GM18502 (cell line): ENCODE data around the gene LTBP2.
"Not testable (repeated sequence)": the region's sequence is repeated elsewhere in the genome, so short reads cannot be mapped to it uniquely, and the experiment has no call there.

Experiments
- ATAC-seq: cut with Tn5 transposase; IDR thresholded peaks from one replicate; pipeline ENCODE4 v1.9.1; 2021; ENCODE audit warnings: mild to moderate bottlenecking; ENCODE audit not compliant: unreplicated experiment, poor library complexity

Gene LTBP2

DNA sequence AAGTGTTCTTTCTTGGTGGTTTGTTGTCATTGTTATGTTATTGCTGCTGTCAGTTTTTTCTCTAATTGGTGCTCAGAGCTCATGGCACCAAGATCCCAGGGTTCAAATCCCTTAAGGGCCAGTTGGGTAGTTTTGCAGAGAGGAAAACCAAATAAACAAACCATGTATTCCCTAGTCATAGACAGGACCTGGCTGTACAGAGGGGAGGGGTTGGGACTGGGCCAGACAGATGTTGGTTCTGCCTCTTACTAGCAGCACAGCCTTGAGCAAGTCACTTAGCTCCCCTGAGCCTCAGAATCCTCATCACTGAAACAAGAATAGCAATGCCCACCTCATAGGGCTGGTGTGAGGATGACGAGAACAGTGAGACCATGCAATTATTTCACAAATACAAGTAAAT, 53.4 kb downstream of the LTBP2 start:
- no peak for ATAC-seq

DNA sequence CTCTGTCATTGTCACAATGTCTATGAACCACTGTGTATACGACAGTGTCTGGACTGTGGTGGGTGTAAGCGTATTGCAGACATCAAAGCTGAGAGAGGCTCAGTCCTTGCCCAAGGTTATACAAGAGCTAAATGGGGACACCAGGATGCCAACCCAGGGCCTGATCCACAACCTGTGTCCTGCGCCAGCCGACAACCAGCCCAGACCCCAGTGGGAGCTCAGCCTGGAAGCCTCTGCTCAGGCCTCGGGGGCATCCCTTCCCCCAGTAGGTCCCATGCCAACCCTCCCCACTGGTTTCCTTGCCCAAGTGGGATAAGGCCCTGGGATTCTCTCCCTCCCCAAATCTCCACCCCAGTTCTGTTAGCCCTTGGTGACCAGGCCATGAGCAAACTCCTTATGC, 54.3 kb downstream of the LTBP2 start:
- no peak for ATAC-seq

DNA sequence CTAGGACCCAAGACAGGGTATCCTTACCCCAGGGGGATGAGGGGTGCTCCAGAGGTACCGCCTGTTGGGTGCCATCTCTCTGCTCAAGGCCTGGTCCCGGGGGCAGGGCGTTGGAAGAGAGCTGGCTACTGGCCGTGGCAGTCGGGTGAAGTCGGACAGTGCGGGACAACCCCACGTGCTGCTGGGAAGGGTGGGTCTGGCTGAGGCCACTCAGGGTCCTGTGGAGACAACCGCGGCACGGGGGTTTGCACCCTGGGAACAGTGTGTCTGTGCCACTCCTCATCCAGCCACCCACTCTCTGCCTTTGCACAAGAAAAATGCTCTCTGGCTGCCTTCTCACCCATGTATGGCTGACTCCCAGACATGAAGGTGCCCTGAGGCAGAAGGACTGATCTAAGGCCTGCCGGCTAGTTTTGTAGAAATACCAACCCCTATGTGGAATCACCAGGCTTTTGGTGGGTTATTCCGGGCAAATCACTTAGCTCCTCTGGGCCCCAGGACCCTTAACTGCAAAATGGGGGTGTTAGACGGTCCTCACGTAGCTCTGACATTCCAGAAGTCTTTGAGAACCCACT, 56.5 kb downstream of the LTBP2 start:
- ATAC-seq: no peak

DNA sequence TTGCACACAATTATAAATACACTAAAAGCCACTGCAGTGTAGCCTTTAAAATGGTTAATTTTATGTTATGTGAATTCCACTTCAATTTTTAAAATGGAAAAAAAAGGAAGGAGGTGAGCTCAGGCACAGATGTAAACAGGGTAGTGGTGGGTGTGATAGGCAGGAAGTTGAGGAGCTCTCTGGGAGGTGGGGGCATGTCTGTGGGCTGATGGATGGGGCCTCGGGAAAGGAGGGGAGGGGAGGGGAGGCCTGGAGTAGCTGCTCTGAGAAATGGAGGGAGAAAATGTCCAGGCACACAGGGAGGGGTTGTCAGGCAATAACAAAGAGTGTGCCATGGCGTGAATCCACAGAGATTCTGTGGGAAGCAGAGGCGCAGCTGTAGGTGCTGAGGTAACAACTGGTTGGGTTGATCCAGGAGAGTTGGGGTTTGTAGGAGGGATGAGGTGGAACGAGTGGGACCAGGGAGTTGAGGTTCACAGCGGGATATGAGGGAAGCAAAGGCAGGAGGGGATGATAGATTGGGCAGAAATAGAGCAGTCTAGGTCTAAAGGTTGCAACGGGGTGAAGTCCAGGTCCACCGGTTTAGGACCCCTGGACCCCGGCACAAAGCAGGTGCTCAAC, 57.2 kb downstream of the LTBP2 start:
- no peak for ATAC-seq

DNA sequence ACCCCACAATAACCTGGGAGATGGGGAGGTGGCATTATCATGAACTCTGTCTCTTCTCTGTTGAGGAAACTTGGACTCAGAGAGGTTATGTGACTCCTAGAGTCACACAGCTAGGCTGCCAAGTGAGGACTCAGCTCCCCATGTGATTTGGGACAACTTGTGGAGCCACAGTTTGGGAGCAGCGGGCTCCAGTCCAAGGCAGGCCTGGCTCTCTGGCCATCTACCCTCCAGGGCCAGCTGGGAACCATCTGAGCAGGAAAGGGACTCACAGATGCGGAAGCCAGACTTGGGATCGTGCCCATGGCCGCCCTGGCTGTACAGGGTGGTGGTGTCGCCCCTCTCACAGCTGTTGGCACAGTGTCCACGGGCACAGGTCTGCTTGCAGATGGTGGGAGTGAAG, 59.4 kb downstream of the LTBP2 start:
- ATAC-seq: no peak

DNA sequence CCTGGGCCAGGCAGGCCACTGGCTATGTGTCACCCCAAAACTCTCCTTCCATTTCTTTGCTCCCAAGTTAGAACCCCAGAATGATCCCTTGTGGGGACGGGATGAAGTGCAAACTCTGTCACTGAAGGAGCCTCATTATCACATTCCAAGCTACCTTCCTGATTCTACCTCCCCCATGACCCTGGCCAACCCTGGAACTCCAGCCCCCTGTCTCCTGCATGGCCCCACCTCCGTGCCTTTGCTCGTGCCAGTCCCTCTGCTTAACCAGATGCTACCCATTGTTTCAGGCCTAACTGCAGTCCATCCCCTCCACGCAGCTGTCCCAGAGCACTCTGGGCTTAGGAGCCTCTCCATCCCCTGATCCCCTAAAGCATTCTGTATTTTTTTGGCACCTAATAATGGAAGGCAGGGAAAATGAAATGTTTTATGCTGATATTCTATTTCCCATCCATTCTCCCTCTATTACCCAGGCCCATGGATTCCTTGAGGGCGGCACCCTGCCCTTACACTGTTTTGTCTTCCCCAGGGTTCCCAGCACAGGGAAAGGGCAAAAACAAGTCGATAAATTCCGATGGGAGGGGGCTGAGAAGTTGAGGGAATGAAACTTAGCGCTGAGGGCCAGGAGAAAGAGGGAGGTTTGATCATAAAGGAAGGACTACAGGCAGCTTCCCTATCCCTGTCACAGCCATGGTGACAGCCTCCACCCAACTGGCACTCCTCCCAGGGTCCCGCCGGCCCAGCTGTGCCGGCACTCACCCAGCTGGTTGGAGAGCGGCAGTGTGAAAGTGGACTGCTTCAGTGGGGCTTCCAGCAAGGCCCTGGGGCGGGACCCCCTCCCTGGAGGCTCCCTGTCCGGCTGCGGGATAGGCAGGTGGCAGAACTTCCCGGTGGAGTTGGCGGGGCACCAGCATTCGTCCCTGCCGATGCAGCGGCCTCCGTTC, 60.3 kb downstream of the LTBP2 start:
- no peak for ATAC-seq

DNA sequence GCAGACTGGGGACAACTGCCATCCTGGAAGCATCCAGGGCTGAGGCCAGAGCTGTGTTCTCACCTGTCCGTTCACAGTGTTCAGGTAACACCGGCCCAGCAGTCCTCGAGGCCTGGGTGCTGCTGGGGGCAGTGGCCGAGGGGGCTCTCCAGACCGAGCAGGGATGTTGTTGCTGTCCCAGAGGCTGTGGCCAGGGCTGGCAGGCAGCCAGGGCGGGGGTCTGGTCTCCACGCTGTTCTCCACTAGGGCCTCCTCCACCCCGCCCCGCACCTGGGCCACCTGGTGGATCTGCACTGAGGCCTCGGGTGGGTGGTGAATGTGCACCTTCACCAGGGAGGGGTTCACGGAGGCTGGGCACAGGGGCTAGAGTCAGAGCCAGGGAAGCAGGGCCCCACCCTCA, 61.0 kb downstream of the LTBP2 start:
- no peak for ATAC-seq

DNA sequence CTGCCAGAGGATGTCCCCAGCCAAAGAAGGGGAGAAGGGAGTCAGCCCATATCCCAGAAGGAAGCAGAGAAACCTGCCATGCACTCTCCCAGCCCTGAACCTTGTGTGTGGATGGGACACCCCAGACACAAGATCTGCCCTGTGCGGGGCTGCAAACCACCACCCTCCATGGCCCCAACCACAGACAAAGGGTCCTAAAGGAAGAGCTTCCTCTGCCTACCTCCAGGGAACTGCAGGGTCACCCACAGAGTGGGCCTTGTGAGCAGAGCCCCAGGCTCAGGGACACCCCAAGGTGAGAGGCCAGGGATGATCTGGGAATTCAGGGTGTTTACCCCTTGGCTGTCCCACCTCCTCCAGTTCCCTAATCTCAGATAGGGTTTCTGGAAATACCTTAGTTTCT, 62.0 kb downstream of the LTBP2 start:
- ATAC-seq: no peak

DNA sequence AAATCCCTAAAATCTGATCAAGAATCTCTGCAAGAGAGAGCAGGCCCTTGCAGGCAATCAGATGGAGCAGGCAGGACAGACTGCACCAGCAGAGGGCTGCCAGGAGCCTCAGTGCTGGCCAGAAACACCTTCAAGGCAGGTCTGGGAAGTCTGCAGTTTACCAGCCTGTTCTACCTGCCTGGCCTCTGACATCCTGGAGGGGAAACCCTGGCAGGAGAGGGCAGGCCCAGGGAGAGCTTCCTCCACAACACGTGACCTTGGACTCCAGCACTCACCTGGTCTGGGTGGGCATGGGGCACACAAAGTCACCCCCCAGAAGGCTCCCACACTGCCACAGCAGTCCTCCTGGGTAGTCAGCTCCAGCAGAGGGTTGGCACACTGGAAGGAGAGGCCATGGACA, 62.4 kb downstream of the LTBP2 start:
- no peak for ATAC-seq

DNA sequence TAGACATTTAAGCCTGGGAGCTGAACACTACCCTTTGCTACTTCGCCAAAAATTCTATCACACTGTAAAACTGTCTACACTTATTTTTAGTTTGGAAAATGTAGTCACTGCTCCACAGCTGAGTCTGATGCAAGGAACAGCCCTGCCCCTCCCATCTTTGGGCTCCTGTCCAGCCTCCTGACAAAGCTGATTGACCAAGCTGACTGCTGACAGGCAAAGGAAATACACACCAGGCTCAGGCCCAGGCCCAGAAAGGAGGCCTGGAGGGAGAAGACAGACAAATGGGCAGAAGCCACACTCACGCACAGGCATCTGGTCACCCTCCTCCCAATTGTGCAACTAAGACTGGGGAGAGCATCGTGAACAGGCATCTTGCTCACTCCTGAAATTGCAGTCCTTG, 63.2 kb downstream of the LTBP2 start:
- ATAC-seq: no peak

DNA sequence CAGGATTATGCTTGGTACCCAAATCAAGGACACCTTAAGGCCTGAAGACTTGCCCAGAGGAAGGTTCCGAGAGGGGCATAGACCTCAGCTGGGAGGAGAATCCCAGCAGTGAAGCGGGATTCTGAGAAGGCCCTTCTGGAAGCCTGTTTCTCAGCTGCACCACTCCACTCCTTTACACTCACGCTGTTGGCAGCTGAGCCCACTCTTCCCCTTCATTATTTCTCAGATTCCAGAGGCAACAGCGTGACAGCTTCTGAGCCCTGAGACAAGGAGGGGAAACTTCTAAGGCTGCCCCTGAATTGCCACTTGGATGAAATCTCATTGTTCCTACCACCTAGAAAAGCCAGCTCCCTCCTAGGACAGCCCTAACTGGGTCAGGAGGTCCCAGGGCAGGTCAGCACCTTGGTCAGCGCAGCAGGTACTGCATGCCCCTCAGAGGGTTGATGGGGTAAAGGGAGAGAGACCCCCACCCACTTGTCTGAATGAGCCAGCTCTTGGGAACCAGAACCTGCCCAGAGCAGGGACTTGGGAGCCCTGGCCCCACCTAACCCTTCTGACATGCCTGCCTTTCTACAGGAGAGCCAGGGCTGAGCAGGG, 64.6 kb downstream of the LTBP2 start:
- ATAC-seq: no peak

DNA sequence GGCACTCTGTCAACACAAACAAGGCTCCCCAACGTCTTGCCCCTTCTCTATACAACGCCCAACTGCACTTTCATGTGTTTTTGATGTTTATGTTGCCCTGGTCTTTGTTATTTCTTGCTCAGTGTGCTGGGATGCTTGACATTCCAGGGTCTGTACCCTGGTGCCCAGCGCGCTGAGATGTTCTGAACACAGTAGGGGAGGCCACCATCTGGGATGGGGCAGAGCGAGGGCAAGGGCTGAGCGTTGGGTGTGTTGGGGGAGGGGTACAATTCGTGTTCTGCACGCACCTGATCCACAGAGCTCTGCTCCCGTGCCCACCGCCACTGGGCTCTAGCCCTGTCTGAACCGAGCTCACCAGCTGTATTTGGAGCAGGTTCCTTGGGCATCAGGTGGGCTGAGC, 65.6 kb downstream of the LTBP2 start:
- no peak for ATAC-seq

DNA sequence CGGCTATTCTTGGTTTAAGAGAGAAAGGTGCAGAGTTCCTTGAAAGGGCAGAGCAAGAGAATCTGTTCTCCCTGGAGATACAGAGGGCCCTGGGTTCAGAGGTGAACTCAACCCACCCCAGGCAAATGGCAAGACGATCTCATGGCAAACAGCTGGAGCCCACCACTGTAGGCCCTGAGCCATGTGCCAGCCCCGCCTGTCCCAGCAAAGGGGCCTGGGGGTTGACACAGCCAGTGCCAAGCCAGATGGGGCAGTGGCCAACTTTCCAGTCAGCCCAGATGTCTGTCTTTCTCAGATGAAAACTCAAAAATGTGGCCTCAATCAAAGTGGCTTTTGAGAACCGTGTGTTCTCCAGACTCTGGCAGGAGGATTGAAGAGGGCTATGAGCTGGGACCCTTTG, 66.7 kb downstream of the LTBP2 start:
- no peak for ATAC-seq

DNA sequence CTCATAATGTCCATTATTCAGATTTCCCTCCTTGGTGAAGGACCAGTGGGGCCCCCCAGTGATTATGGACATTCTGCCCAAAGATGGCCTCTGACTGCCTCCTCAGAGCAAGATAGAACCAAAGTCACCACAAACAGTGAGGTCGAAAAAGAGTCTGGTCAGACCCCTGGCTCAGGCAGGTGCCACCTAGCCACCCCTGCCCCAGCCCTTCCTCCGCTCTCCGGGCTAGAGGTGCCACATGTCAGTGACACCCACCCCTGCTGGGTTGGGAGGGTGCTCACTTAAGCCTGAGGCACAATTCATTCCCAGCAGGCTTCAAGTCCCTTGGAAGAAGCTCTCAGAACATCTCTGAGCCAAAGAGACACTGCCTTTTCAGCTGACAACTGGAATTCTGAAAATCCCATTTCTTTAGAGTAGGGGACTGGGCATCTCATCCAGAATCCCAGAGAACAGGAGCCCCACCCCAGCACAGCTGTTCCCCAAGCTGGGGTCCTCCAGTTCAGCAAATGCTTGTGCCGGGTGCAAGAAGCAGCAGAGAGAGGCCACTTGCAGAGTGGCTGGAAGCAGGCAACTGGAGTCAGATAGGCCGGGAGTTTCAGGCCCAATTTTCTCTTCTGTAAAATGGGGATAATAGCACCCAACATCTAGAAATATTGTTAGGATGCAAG, 68.1 kb downstream of the LTBP2 start:
- no peak for ATAC-seq

DNA sequence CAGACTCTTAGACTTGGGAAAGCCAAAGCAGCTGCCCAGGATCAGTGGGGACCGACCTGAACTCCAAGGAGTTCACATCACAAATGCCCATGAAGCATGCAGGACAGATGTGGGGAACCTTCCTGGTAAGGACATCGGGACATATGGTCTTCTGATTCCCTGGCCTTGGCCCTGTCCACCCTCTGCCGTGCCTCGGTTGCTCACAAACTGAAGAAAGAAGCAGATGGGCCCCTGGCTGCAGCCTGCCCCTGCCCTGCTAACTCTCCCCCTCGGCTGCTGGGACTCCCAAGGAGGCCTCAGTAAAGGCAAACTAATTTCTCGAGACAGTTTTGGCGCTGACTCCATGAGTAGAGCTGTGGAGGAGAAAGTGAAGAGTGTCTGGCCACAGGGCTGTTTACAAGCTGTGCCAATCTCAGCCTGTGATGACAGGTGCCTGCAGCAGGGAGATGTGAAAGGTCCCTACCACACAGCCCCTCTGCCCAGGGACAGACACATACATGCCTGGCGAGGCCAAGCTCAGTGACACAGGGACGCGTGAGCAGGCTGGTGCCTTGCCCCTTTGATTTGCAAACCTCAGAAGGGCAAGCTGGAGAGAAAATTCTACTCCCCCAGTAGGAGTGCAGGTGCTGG, 69.9 kb downstream of the LTBP2 start:
- no peak for ATAC-seq

DNA sequence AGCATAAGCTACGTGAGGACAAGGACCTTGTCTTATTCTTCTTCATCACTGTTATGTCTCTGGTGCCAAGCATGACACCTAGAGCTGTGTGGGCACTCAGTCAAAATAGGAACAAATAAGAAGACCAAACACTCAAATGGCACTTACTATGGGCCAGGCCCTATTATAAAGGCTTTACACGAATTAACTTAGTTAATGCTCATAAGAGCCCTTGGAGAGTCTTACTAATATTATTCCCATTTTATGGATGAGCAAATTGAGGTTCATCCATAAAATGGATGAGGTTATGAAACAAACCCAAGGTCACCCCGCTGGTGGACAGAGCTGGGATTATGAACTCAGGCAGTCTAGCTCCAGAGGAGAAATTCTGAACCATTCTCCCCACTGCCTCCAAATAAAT, 70.8 kb downstream of the LTBP2 start:
- no peak for ATAC-seq

DNA sequence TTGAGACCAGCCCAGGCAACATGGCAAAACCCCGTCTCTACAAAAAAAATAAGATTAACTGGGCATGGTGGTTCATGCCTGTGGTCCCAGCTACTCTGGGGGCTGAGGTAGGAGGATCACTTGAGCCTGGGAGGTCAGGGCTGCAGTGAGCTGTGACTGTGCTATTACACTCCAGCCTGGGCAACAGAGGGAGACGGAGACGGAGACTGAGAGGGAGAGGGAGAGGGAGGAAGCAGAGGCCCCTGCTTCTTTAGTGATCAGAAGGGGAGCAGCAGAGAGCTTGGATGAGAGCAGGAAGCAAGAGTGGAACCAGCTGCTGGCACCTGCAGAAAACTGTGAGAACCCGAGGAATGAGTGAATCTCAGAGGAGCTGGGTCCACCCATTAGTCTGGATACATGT, 72.5 kb downstream of the LTBP2 start:
- no peak for ATAC-seq

DNA sequence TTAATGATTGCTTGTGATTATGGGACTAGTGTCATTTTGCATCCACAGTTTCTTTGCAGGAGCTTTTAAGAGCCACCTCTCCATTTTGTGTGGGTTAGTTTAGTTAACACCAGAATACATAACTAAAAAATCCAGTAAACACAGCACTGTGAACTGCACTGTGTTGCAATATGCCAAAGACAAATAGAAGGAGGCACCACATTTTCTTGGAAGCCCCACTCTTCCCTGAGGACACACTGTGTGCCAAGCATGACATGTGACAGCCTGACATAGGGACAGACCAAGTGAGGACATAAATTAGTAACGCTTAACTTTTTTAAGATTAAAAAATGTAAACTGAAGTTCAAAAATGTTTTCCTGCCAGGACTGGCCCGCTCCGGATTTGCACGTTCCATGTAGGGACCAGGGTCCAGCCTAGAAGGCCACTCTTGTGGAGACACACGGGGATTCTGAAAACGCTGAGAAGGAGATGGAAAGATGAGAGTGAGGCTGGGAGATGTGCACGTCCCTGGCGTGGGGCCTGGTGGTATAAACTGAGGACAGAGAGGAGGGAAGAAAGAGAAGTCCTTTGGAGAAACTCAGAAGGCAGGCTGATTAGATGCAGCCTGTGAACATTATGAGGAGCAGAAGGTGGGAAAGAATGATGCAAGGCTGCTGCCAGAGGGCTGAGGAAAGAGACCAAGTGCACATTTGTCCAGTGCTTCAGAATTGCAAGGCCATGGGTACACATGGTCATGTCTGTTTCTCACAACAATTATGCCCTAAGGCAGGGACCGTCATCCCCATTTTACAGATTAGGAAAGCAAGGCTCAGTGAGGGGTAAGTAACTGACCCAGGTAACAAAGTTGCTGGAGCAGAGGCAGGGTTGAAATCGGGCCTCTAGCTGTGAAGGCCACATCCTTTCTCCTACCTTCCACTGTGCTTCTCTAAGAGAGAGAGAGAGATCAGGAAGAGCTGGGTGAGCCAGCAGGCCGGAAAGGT, 73.3 kb downstream of the LTBP2 start:
- ATAC-seq: no peak

DNA sequence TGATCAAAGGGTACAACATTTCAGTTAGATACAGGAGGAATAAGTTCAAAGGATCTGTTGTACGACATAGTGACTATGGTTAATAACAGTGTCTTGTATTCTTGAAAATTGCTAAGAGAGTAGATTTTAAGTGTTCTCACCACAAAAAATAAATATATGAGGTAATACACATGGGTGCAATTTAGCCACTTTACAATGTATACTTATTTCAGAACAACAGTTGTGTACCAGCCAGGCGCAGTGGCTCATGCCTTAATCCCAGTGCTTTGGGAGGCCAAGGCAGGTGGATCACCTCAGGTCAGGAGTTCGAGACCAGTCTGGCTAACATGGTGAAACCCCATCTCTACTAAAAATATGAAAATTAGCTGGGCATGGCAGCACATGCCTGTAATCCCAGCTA, 75.7 kb downstream of the LTBP2 start:
- not testable (repeated sequence) for ATAC-seq
